GM12878 (cell line): ENCODE results near the gene GALNT17. TPM values are rescaled to one million over a fixed set of nuclear protein-coding genes. Genes with fewer than 3 reads are reported as not detected.

Experiments
- ATAC-seq: fragments of 200-7000 bp; cut with Tn5 transposase; 3 replicates; pipeline ENCODE4 v1.9.1; 2020; ENCODE audit warnings: mild to moderate bottlenecking, moderate library complexity
- BruUV-seq: library from RNA; stranded (reverse); fragments of 400-500 nt; replicated peaks from 2 replicates; lab custom pipeline; 2021; lab: Mats Ljungman, UMichigan
- CTCF ChIA-PET: fragments of 300-600 bp; sonication (Branson Sonifier 250); formaldehyde crosslinking; extraction: SDS; loops from one replicate; lab custom pipeline; 2021; ENCODE audit warnings: inconsistent platforms; lab: Yijun Ruan, JAX
- POLR2A ChIA-PET: fragments of 350-600 bp; formaldehyde crosslinking; extraction: SDS; loops from one replicate; lab custom pipeline; 2021; ENCODE audit warnings: inconsistent platforms; lab: Charles Lee
- RAD21 ChIA-PET: fragments of 300-600 bp; sonication (Branson Sonifier 250); formaldehyde crosslinking; loops from one replicate; lab custom pipeline; 2023; ENCODE audit warnings: antibody characterized with exemption; ENCODE audit not compliant: unreplicated experiment; lab: Charles Lee
- SMC1A ChIA-PET: fragments of 300-600 bp; sonication (Branson Sonifier 250); formaldehyde crosslinking; loops from one replicate; lab custom pipeline; 2023; ENCODE audit not compliant: unreplicated experiment, uncharacterized antibody; lab: Charles Lee
- DNase-seq: peaks from one replicate; pipeline ENCODE4 v3.0.0-alpha.2; 2011; ENCODE audit warnings: low read depth, low spot score
- FAIRE-seq: peaks from 3 replicates; lab custom pipeline; 2011; peaks lifted over from hg19 to GRCh38; lab: Jason Lieb, UNC
- H2AFZ ChIP-seq: 2 replicates; pipeline ENCODE4 v1.6.0; 2011; ENCODE audit warnings: low read depth, low read length, control low read depth; ENCODE audit not compliant: control insufficient read depth
- H3K27ac ChIP-seq: 2 replicates; pipeline ENCODE4 v1.5.1; 2011; ENCODE audit warnings: control low read depth; ENCODE audit not compliant: control insufficient read depth, insufficient read depth
- H3K27me3 ChIP-seq, 2 experiments: replicated peaks in 1 of 2; 2 replicates each; pipeline versions ENCODE4 v1.6.0 to v1.6.1; 2011; ENCODE audit warnings: low read length in 1 of 2; ENCODE audit not compliant: control insufficient read depth in 2 of 2, insufficient read depth in 2 of 2
- H3K36me3 ChIP-seq, 2 experiments: 2 replicates each; pipeline ENCODE4 v1.5.1; 2011; ENCODE audit warnings: low read length in 1 of 2; ENCODE audit not compliant: control insufficient read depth in 2 of 2, insufficient read depth in 2 of 2
- H3K4me1 ChIP-seq: 2 replicates; pipeline ENCODE4 v1.6.1; 2011; ENCODE audit warnings: mild to moderate bottlenecking, low read length, moderate library complexity, mixed read lengths; ENCODE audit not compliant: control insufficient read depth, insufficient read depth
- H3K4me2 ChIP-seq: 2 replicates; pipeline ENCODE4 v1.6.0; 2011; ENCODE audit warnings: control low read depth; ENCODE audit not compliant: control insufficient read depth, insufficient read depth
- H3K4me3 ChIP-seq: fragments of 200-600 bp; sonication (generic); 2 replicates; pipeline ENCODE4 v1.5.1; 2016
- H3K79me2 ChIP-seq: 2 replicates; pipeline ENCODE4 v1.6.0; 2011; ENCODE audit warnings: low read length; ENCODE audit not compliant: control insufficient read depth, insufficient read depth
- H3K9ac ChIP-seq: 2 replicates; pipeline ENCODE4 v1.8.0; 2011; ENCODE audit warnings: low read length, control low read depth, mixed read lengths; ENCODE audit not compliant: control insufficient read depth, insufficient read depth
- H3K9me3 ChIP-seq: replicated peaks from 3 replicates; pipeline ENCODE4 v1.5.1; 2011; ENCODE audit warnings: mild to moderate bottlenecking, low read length; ENCODE audit not compliant: control insufficient read depth, insufficient read depth
- H4K20me1 ChIP-seq: 2 replicates; pipeline ENCODE4 v1.6.0; 2011; ENCODE audit not compliant: control insufficient read depth, insufficient read depth
- NR2C1 ChIP-seq: fragments of 450-650 bp; IDR thresholded peaks from 2 replicates; pipeline ENCODE4 v1.6.1; 2017; ENCODE audit warnings: antibody characterized with exemption, mild to moderate bottlenecking, moderate library complexity
- RELB ChIP-seq: fragments of 450-650 bp; IDR thresholded peaks from 2 replicates; pipeline ENCODE4 v1.6.1; 2017; ENCODE audit warnings: low read depth, mild to moderate bottlenecking, moderate library complexity
- WRNIP1 ChIP-seq: IDR thresholded peaks from 2 replicates; pipeline ENCODE4 v1.6.1; 2011; ENCODE audit warnings: low read depth, low read length, improper control_type of control experiment, borderline replicate concordance
- ZBTB40 ChIP-seq: fragments of 450-650 bp; IDR thresholded peaks from 2 replicates; pipeline ENCODE4 v1.6.1; 2016; ENCODE audit warnings: mild to moderate bottlenecking, moderate library complexity, borderline replicate concordance
- WGBS: methylation state at CpG from one replicate; pipeline ENCODE4 v1.1.6; 2016; ENCODE audit warnings: low lambda C conversion rate; ENCODE audit not compliant: insufficient replicate concordance, insufficient coverage; ENCODE audit errors: missing lambda C conversion rate; 5-methylcytosine and 5-hydroxymethylcytosine counted together
- in situ Hi-C: fragments of 300-500 bp; cut with MboI; formaldehyde crosslinking; loops from 9 replicates; pipeline ENCODE4 v1.14.3; 2018; ENCODE audit warnings: mixed read lengths
- intact Hi-C: fragments of 100-400 bp; cut with micrococcal nuclease; formaldehyde crosslinking; loops from one replicate; pipeline ENCODE4 v1.14.2; 2022; ENCODE audit not compliant: unreplicated experiment
- polyA plus RNA-seq, 11 experiments: library from polyadenylated mRNA; depleted of rRNA in 4 of 11; unstranded in 6 of 11; stranded (reverse) in 5 of 11; fragments of >200 nt; fragmentation: Nextera tagmentation in 4 of 11; fragmentation: Illumina TruSeq in 1 of 11; extraction: Ambion mirVana in 4 of 11; extraction: Trizol in 1 of 11; gene quantifications; 1 replicate in 1 of 11; 2 replicates in 10 of 11; pipeline versions ENCODE4 v1.2.1 to v1.2.3, GENCODE V29; 2011 to 2016; ENCODE audit warnings: inconsistent platforms in 2 of 11, missing spikeins in 2 of 11, low read depth in 1 of 11
- total RNA-seq, 4 experiments: library from RNA; depleted of rRNA in 3 of 4; stranded (reverse); fragments of >200 nt in 3 of 4; fragmentation: Illumina TruSeq in 1 of 4; extraction: Trizol in 1 of 4; gene quantifications; 2 replicates each; pipeline versions ENCODE4 v1.2.1 to v1.2.3, GENCODE V29; 2013 to 2021
- TF ChIP-seq, protein P1 (sequence below): IDR thresholded peaks from 2 replicates; pipeline ENCODE4 v1.6.1; 2012; ENCODE audit warnings: improper control_type of control experiment, low read depth, low read length; ENCODE audit not compliant: insufficient replicate concordance

GALNT17 gene
- total and polyA plus RNA-seq, 10 of the 15 experiments (the other 5 are each of a cell fraction or from before 2014, with no cell fraction given): 0.12 to 0.15 TPM; not detected in 8

- no peak for TF ChIP-seq ZBTB40
- TF ChIP-seq, all 136 proteins: peak for 0
These were observed 359.4 kb downstream of the GALNT17 start (continued) for GRCh38 chr7:71491336-71491735.

- Histone ChIP-seq H4K20me1 (no peaks in the 10 kb centered on the region), H2AFZ (no peak overlapping the region), H3K79me2 (no peaks in the 10 kb centered on the region), H3K27me3 (no peaks in the 10 kb centered on the region), H3K9ac (no peak overlapping the region), H3K4me2 (no peak overlapping the region), H3K9me3 (no peaks in the 10 kb centered on the region; the same call in 2 of the 3 replicates), H3K36me3 (no peaks in the 10 kb centered on the region), H3K4me1 (no peaks in the 10 kb centered on the region), H3K4me3 (no peak overlapping the region), H3K27ac (no peak overlapping the region)
- POLR2A ChIA-PET: no interaction called here
- BruUV-seq: no TSS peak
- WGBS: 0% methylated on average over 4 of the region's 4 CpGs
- CTCF ChIA-PET: no interaction called here
- FAIRE-seq: no peak
- no peak for DNase-seq
- SMC1A ChIA-PET: no interaction called here
- intact Hi-C loops (no loop called here), in situ Hi-C loops (no loop called here)
- RAD21 ChIA-PET: no interaction called here
- ATAC-seq: no peak
- TF ChIP-seq ZBTB40: no peak
- no peak for TF ChIP-seq NR2C1
- no peak for TF ChIP-seq WRNIP1
- TF ChIP-seq, protein P1, sequence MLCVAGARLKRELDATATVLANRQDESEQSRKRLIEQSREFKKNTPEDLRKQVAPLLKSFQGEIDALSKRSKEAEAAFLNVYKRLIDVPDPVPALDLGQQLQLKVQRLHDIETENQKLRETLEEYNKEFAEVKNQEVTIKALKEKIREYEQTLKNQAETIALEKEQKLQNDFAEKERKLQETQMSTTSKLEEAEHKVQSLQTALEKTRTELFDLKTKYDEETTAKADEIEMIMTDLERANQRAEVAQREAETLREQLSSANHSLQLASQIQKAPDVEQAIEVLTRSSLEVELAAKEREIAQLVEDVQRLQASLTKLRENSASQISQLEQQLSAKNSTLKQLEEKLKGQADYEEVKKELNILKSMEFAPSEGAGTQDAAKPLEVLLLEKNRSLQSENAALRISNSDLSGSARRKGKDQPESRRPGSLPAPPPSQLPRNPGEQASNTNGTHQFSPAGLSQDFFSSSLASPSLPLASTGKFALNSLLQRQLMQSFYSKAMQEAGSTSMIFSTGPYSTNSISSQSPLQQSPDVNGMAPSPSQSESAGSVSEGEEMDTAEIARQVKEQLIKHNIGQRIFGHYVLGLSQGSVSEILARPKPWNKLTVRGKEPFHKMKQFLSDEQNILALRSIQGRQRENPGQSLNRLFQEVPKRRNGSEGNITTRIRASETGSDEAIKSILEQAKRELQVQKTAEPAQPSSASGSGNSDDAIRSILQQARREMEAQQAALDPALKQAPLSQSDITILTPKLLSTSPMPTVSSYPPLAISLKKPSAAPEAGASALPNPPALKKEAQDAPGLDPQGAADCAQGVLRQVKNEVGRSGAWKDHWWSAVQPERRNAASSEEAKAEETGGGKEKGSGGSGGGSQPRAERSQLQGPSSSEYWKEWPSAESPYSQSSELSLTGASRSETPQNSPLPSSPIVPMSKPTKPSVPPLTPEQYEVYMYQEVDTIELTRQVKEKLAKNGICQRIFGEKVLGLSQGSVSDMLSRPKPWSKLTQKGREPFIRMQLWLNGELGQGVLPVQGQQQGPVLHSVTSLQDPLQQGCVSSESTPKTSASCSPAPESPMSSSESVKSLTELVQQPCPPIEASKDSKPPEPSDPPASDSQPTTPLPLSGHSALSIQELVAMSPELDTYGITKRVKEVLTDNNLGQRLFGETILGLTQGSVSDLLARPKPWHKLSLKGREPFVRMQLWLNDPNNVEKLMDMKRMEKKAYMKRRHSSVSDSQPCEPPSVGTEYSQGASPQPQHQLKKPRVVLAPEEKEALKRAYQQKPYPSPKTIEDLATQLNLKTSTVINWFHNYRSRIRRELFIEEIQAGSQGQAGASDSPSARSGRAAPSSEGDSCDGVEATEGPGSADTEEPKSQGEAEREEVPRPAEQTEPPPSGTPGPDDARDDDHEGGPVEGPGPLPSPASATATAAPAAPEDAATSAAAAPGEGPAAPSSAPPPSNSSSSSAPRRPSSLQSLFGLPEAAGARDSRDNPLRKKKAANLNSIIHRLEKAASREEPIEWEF: no peak
- no peak for TF ChIP-seq RELB
These were observed 363.9 kb downstream of the GALNT17 start for GRCh38 chr7:71495828-71496227.
